SK-N-SH treated with all-trans-retinoic acid at 6 μM for 48 hours (cell line): ENCODE measurements around the gene FBXL13.
"Not testable (repeated sequence)": the region's sequence is repeated elsewhere in the genome, so short reads cannot be mapped to it uniquely, and the experiment has no call there.

ENCODE experiments used
- ATAC-seq: fragments of 200-7000 bp; cut with Tn5 transposase; 3 replicates; pipeline ENCODE4 v1.9.1; 2020; ENCODE audit warnings: mild to moderate bottlenecking, moderate library complexity
- ARNTL ChIP-seq: fragments of 450-650 bp; formaldehyde crosslinking; IDR thresholded peaks from 2 replicates; pipeline ENCODE4 v1.5.0; 2020; ENCODE audit warnings: low read depth, mild to moderate bottlenecking, moderate library complexity, borderline replicate concordance
- BACH2 ChIP-seq: fragments of 250-450 bp; sonication (Bioruptor Pico); IDR thresholded peaks from 2 replicates; pipeline ENCODE4 v1.9.0; 2021; ENCODE audit warnings: mild to moderate bottlenecking, borderline replicate concordance
- CREB5 ChIP-seq: fragments of 250-450 bp; sonication (Bioruptor Pico); IDR thresholded peaks from 2 replicates; pipeline ENCODE4 v1.5.1; 2020; ENCODE audit warnings: low read depth, mild to moderate bottlenecking, moderate library complexity
- CSDC2 ChIP-seq: fragments of 250-450 bp; sonication (Bioruptor Pico); IDR thresholded peaks from 2 replicates; pipeline ENCODE4 v1.5.0; 2020; ENCODE audit warnings: mild to moderate bottlenecking, moderate library complexity
- CSRNP3 ChIP-seq: fragments of 250-450 bp; sonication (Bioruptor Pico); IDR thresholded peaks from 2 replicates; pipeline ENCODE4 v1.5.1; 2021; ENCODE audit warnings: mild to moderate bottlenecking, moderate library complexity
- ESRRG ChIP-seq: fragments of 250-450 bp; sonication (Bioruptor Pico); IDR thresholded peaks from 2 replicates; pipeline ENCODE4 v1.6.1; 2021; ENCODE audit warnings: mild to moderate bottlenecking
- GLIS3 ChIP-seq: fragments of 250-450 bp; sonication (Bioruptor Pico); IDR thresholded peaks from 2 replicates; pipeline ENCODE4 v1.5.0; 2020; ENCODE audit warnings: mild to moderate bottlenecking, moderate library complexity
- ISL1 ChIP-seq: fragments of 250-450 bp; sonication (Bioruptor Pico); IDR thresholded peaks from 2 replicates; pipeline ENCODE4 v2.1.2; 2022; ENCODE audit warnings: mild to moderate bottlenecking, moderate library complexity
- OSR1 ChIP-seq: fragments of 250-450 bp; sonication (Bioruptor Pico); IDR thresholded peaks from 2 replicates; pipeline ENCODE4 v1.8.0; 2022; ENCODE audit warnings: moderate library complexity, mild to moderate bottlenecking, inconsistent platforms
- PATZ1 ChIP-seq: fragments of 250-450 bp; sonication (Bioruptor Pico); IDR thresholded peaks from 2 replicates; pipeline ENCODE4 v1.8.0; 2020; ENCODE audit warnings: mild to moderate bottlenecking, moderate library complexity, borderline replicate concordance
- POU6F1 ChIP-seq: fragments of 250-450 bp; sonication (Bioruptor Pico); IDR thresholded peaks from 2 replicates; pipeline ENCODE4 v1.8.0; 2021; ENCODE audit warnings: low read depth, mild to moderate bottlenecking, moderate library complexity, borderline replicate concordance
- PPARA ChIP-seq: fragments of 250-450 bp; sonication (Bioruptor Pico); IDR thresholded peaks from 2 replicates; pipeline ENCODE4 v1.5.0; 2020; ENCODE audit warnings: mild to moderate bottlenecking, borderline replicate concordance
- RARB ChIP-seq: fragments of 250-450 bp; sonication (Bioruptor Pico); IDR thresholded peaks from 2 replicates; pipeline ENCODE4 v1.8.0; 2021; ENCODE audit warnings: mild to moderate bottlenecking, moderate library complexity
- SNAI2 ChIP-seq: fragments of 250-450 bp; sonication (Bioruptor Pico); IDR thresholded peaks from 2 replicates; pipeline ENCODE4 v1.5.0; 2020; ENCODE audit warnings: mild to moderate bottlenecking, moderate library complexity
- TCF4 ChIP-seq: fragments of 250-450 bp; sonication (Bioruptor Pico); IDR thresholded peaks from 2 replicates; pipeline ENCODE4 v1.8.0; 2021; ENCODE audit warnings: mild to moderate bottlenecking, moderate library complexity, borderline replicate concordance
- TOX ChIP-seq: fragments of 250-450 bp; sonication (Bioruptor Pico); IDR thresholded peaks from 2 replicates; pipeline ENCODE4 v1.8.0; 2021; ENCODE audit warnings: mild to moderate bottlenecking, moderate library complexity, borderline replicate concordance
- TSHZ2 ChIP-seq: fragments of 250-450 bp; sonication (Bioruptor Pico); IDR thresholded peaks from 2 replicates; pipeline ENCODE4 v1.5.0; 2020; ENCODE audit warnings: mild to moderate bottlenecking, moderate library complexity
- ZC3H10 ChIP-seq: fragments of 250-450 bp; sonication (Bioruptor Pico); IDR thresholded peaks from 2 replicates; pipeline ENCODE4 v1.5.1; 2021; ENCODE audit warnings: mild to moderate bottlenecking, moderate library complexity
- ZFP3 ChIP-seq: fragments of 250-450 bp; sonication (Bioruptor Pico); IDR thresholded peaks from 2 replicates; pipeline ENCODE4 v1.5.0; 2020; ENCODE audit warnings: mild to moderate bottlenecking, moderate library complexity
- ZFP30 ChIP-seq: fragments of 450-650 bp; formaldehyde crosslinking; IDR thresholded peaks from 2 replicates; pipeline ENCODE4 v1.5.0; 2022; ENCODE audit warnings: mild to moderate bottlenecking, moderate library complexity
- ZNF565 ChIP-seq: fragments of 450-650 bp; formaldehyde crosslinking; conservative IDR thresholded peaks from 2 replicates; pipeline ENCODE4 v1.5.0; 2020; ENCODE audit warnings: low read depth, mild to moderate bottlenecking, moderate library complexity
- ZNF70 ChIP-seq: fragments of 450-650 bp; formaldehyde crosslinking; IDR thresholded peaks from 2 replicates; pipeline ENCODE4 v1.5.0; 2020; ENCODE audit warnings: mild to moderate bottlenecking, moderate library complexity
- ZNF8 ChIP-seq: fragments of 450-650 bp; formaldehyde crosslinking; IDR thresholded peaks from 2 replicates; pipeline ENCODE4 v1.5.0; 2020; ENCODE audit warnings: mild to moderate bottlenecking, moderate library complexity

FBXL13 gene

GRCh38 chr7:103097041-103097440 is 22.4 kb upstream of the FBXL13 start:
- ATAC-seq = no peak
- TF ChIP-seq SNAI2 (CRISPR knock-in tag) = no peak
- TF ChIP-seq ZFP3 (CRISPR knock-in tag) = no peak
- no peak for TF ChIP-seq RARB (CRISPR knock-in tag)
- no peak for TF ChIP-seq CSRNP3 (CRISPR knock-in tag)
- TF ChIP-seq TSHZ2 (CRISPR knock-in tag) = no peak
- TF ChIP-seq PPARA = no peak
- TF ChIP-seq ZNF565 (CRISPR knock-in tag) = no peak
- no peak for TF ChIP-seq ARNTL (CRISPR knock-in tag)
- TF ChIP-seq ZNF8 (CRISPR knock-in tag) = no peak
- TF ChIP-seq ZFP30 (CRISPR knock-in tag) = no peak
- TF ChIP-seq BACH2 (CRISPR knock-in tag) = no peak
- TF ChIP-seq CSDC2 (CRISPR knock-in tag) = no peak
- TF ChIP-seq ZNF70 = no peak
- TF ChIP-seq ISL1 (CRISPR knock-in tag) = no peak
- TF ChIP-seq CREB5 (CRISPR knock-in tag) = no peak

- ATAC-seq = not testable (repeated sequence)
- TF ChIP-seq ZNF8 (CRISPR knock-in tag) = 0 out of 2 replicates have a peak, but pooled peaks have one; percentile 24
Observed at GRCh38 chr7:103095558-103095957, 21.0 kb upstream of the FBXL13 start.

GRCh38 chr7:103094102-103094501 is 19.5 kb upstream of the FBXL13 start:
- 0 out of 3 replicates have a peak, but pooled peaks have one; percentile 27 for ATAC-seq
- TF ChIP-seq PPARA = no peak
- no peak for TF ChIP-seq TCF4 (CRISPR knock-in tag)
- TF ChIP-seq ZNF565 (CRISPR knock-in tag) = no peak
- TF ChIP-seq ZNF8 (CRISPR knock-in tag) = no peak
- no peak for TF ChIP-seq BACH2 (CRISPR knock-in tag)
- TF ChIP-seq ZNF70 = no peak
- no peak for TF ChIP-seq ZFP3 (CRISPR knock-in tag)
- no peak for TF ChIP-seq OSR1 (CRISPR knock-in tag)
- TF ChIP-seq ISL1 (CRISPR knock-in tag) = no peak
- no peak for TF ChIP-seq CSDC2 (CRISPR knock-in tag)
- TF ChIP-seq ESRRG (CRISPR knock-in tag) = no peak
- no peak for TF ChIP-seq ARNTL (CRISPR knock-in tag)
- no peak for TF ChIP-seq PATZ1
- no peak for TF ChIP-seq GLIS3 (CRISPR knock-in tag)
- no peak for TF ChIP-seq TOX (CRISPR knock-in tag)
- TF ChIP-seq SNAI2 (CRISPR knock-in tag) = no peak
- TF ChIP-seq, all 23 proteins: peak for 0

- TF ChIP-seq ZFP3 (CRISPR knock-in tag) (no peak), ZFP30 (CRISPR knock-in tag) (no peak), ISL1 (CRISPR knock-in tag) (no peak), BACH2 (CRISPR knock-in tag) (no peak), POU6F1 (no peak), PPARA (no peak), PATZ1 (no peak), ZC3H10 (CRISPR knock-in tag) (no peak), ESRRG (CRISPR knock-in tag) (no peak), ARNTL (CRISPR knock-in tag) (no peak)
- no peak; the same call in 2 of the 3 replicates for ATAC-seq
Observed at GRCh38 chr7:103093429-103093828, 18.8 kb upstream of the FBXL13 start.

GRCh38 chr7:103092321-103092720 is 17.7 kb upstream of the FBXL13 start:
- not testable (repeated sequence) for ATAC-seq
